Tibial nerve (tissue), 3 donors: Measurements from ENCODE around the gene BRI3BP.

Source experiments
- EP300 ChIP-seq, 2 donors: sonication (generic); formaldehyde crosslinking; IDR thresholded peaks; one replicate each; pipeline ENCODE4 v1.6.1; 2017; ENCODE audit warnings: antibody characterized with exemption in 2 of 2, mild to moderate bottlenecking in 1 of 2
- POLR2A ChIP-seq, 2 donors: fragments of 450-650 bp; IDR thresholded peaks; one replicate each; pipeline ENCODE4 v1.6.1; 2017; ENCODE audit warnings: antibody characterized with exemption in 2 of 2, mild to moderate bottlenecking in 2 of 2, moderate library complexity in 2 of 2

GRCh38 chr12:125021096-125021495, 27.7 kb downstream of the BRI3BP start:
- TF ChIP-seq POLR2A (IDR thresholded peaks at IDR 0.05) (no peak), EP300 (IDR thresholded peaks at IDR 0.05) (no peak)
